IPS-15b (cell line): Measurements from ENCODE around the gene PLCB1.
"Not testable (repeated sequence)": the region's sequence is repeated elsewhere in the genome, so short reads cannot be mapped to it uniquely, and the experiment has no call there.

Source experiments
- H3K27me3 ChIP-seq: one replicate; pipeline ENCODE4 v1.6.1; 2013; ENCODE audit warnings: low read length; ENCODE audit not compliant: control insufficient read depth, insufficient read depth
- H3K36me3 ChIP-seq: one replicate; pipeline ENCODE4 v1.6.1; 2013; ENCODE audit warnings: low read length; ENCODE audit not compliant: control insufficient read depth, insufficient read depth
- H3K4me1 ChIP-seq: one replicate; pipeline ENCODE4 v1.6.1; 2013; ENCODE audit warnings: mild to moderate bottlenecking, low read length; ENCODE audit not compliant: control insufficient read depth, insufficient read depth
- H3K4me3 ChIP-seq: one replicate; pipeline ENCODE4 v1.5.1; 2013; ENCODE audit warnings: low read depth, low read length
- H3K9ac ChIP-seq: one replicate; pipeline ENCODE4 v1.6.1; 2013; ENCODE audit warnings: low read depth, mild to moderate bottlenecking, low read length
- H3K9me3 ChIP-seq: one replicate; pipeline ENCODE4 v1.6.1; 2013; ENCODE audit warnings: mild to moderate bottlenecking, low read length; ENCODE audit not compliant: control insufficient read depth, insufficient read depth

Gene PLCB1

DNA sequence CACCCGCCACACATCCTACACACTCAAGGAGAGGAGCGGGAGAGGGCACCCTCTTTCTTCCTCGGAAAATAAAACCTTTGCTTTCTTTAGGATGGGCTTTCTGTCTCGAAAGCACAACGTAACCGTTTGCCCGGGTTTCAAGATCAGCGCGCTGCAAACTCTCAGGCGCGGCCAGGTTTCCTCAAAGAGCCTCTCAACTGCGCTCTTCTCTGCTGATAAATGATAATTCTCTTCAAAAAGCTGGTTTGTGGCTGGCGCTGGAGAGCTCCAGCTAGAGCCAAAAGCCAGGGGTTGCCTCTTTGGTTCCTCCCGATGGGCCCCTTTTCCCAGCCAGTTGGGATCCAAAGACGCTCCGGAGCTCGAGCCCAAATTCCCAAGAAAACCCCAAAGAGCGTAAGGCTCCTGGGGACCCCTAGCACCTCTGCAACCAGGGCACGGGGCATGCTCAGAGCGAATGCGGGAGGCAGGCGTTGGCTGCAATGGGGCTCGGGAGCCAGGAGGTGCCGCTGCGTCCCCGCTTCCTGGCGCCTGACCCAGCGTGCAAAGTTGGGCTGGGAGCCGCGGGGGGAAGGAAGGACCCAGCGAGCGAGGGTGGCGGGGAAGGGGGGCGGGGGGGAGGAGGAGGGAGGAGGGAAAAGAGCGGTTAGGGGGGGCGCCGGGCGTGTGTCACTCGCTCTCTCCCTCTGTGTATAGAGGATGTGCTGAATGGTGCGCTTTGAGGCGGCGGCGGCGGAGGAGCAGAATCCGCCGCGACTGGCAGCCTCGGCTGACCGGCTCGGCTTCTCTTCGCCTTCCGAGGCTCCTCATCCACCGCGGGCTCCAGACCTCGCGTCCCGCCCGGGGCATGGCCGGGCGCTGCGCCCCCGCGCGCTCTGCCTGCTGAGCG lies at the start of gene PLCB1:
Gene PLCB1 (plus strand): TSS at position 669 of the 886 bp plus-strand sequence. CDS start 386 bp downstream, outside the sequence.
- no peaks in the 10 kb centered on the region for H3K36me3 ChIP-seq
- no peaks in the 10 kb centered on the region for H3K9me3 ChIP-seq
- peaks cover 22% of the 10 kb centered on the region for H3K27me3 ChIP-seq
- H3K9ac ChIP-seq = no peak within 1 kb of the TSS
- H3K4me3 ChIP-seq = peak within 1 kb of the TSS; percentile 62
- peaks cover 13% of the 10 kb centered on the region for H3K4me1 ChIP-seq

DNA sequence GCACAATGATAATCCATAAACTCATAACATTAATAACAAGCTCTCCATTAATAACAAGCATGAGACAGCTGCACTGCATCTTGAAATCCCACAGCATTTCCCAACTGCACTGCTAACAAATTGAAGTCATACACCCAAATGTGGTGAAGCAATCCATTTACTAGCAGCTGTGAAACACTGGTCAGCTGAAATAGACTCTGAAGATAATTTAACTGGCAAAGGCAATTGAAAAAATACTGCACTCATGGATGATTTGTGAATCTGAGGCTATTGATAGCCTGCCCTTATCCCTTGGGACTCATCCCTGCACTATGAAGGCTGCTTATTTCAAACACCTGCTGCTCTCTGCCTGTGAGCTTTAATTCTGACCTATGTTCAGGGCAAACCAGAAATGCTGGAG lies 49.1 kb upstream of the PLCB1 start:
- H3K4me3 ChIP-seq = no peak overlapping the region
- H3K27me3 ChIP-seq = no peaks in the 10 kb centered on the region
- H3K36me3 ChIP-seq = no peaks in the 10 kb centered on the region
- H3K4me1 ChIP-seq = no peaks in the 10 kb centered on the region
- H3K9ac ChIP-seq = no peak overlapping the region
- no peaks in the 10 kb centered on the region for H3K9me3 ChIP-seq

DNA sequence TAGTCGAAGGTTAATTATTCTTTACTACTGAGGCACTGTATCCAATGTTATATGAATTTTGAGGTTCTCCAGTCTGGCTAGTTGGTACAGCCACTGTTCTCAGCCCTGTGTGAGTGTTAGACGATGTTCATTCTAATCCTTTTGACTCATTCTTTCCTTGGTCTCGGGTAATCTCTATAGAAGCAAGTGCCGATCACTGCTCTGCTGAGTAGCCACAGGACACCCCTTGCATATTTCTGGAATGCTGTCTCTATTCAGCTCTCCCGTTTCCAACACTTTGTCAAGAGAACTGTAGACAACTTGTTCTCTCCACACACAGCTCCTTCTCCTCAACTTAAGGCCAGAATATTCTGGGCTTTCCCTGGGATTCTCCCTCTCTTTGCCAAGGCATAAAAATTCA lies 42.4 kb upstream of the PLCB1 start:
- no peak overlapping the region for H3K9ac ChIP-seq
- no peak overlapping the region for H3K4me3 ChIP-seq
- H3K4me1 ChIP-seq = no peaks in the 10 kb centered on the region
- no peaks in the 10 kb centered on the region for H3K27me3 ChIP-seq
- no peaks in the 10 kb centered on the region for H3K9me3 ChIP-seq
- H3K36me3 ChIP-seq = no peaks in the 10 kb centered on the region

DNA sequence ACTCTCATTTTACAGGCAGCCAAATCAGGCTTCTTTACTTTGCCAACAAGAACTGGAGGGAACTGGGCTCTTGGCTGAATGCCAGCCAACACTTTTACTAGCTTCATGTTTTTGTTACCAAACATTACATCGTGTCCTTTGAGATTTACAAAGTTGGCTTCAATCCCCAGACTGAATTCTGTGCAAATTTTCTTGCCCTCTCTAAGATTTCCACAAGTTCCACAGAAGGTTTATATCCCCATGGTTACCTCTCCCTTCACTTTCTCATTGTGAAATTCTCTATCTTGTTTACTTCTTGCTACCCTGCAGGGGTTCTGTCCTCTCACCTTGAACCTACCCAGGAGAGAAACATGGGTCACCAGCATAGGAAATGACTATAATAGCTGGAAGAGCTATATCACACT lies 37.6 kb upstream of the PLCB1 start:
- Histone ChIP-seq H3K9ac (no peak overlapping the region), H3K4me3 (no peak overlapping the region), H3K27me3 (no peaks in the 10 kb centered on the region), H3K4me1 (no peaks in the 10 kb centered on the region), H3K9me3 (no peaks in the 10 kb centered on the region), H3K36me3 (no peaks in the 10 kb centered on the region)

DNA sequence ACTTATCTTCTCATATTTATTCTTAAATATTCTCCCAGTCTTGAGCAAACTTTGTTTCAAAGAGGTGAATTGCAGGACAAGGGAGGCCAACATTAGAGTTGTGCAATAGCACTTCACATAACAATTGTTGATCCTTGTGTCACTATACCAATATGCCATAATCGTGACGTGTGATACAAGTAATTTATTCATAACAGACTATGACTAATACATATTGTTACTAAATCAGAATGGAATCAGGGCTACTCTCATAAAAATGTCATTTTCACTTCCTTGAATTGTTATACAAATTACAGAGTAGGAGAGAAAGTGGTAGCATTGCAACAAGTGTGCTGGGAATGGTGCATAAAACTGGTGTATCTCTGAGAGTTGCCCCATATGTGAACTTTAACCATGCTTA lies 37.2 kb upstream of the PLCB1 start:
- no peaks in the 10 kb centered on the region for H3K9me3 ChIP-seq
- H3K4me3 ChIP-seq = no peak overlapping the region
- H3K36me3 ChIP-seq = no peaks in the 10 kb centered on the region
- no peak overlapping the region for H3K9ac ChIP-seq
- H3K4me1 ChIP-seq = no peaks in the 10 kb centered on the region
- no peaks in the 10 kb centered on the region for H3K27me3 ChIP-seq

DNA sequence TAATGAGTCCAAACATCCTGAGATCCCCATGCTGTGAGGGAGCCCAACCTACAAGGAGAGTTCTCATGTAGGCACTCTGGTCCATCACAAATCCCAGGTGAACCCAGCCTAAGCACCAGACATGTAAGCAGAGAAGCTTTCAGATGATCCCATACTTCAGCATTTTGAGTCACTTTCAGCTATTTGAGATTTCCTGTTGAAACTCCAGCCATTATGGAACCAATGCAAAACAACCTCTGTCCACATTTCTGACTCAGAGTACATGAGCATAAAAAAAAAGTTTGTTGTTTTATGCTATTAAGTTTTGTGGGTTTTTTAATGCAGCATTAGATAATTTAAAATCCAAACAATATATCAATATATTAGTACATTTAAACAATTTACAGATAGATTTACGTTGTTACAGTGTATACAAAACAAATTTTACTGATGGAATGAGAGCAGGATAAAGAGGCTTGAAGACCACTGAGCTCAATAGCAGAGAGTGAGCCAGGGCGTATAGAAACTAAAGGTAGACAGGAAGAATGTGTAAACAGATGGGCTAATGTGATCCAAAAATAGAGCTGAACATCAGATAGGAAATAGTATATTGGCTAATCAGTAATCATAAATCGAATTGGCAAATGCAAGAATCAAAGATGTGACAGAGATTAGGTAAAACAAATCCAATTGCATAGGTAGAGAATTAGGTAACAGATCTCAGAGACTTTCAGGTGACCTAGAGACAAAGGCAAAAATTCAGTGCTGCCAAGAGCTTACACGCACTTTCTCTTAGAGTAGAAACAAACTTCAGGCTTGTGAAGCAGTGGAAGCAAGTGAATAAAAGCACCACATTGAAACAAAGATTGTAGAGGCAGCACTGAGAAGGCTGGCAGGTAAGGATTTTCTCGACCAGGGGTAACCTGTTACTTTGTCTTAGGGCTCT lies 36.2 kb upstream of the PLCB1 start:
- Histone ChIP-seq H3K9ac (no peak overlapping the region), H3K4me1 (no peaks in the 10 kb centered on the region), H3K27me3 (no peaks in the 10 kb centered on the region), H3K36me3 (no peaks in the 10 kb centered on the region), H3K9me3 (no peaks in the 10 kb centered on the region), H3K4me3 (no peak overlapping the region)

DNA sequence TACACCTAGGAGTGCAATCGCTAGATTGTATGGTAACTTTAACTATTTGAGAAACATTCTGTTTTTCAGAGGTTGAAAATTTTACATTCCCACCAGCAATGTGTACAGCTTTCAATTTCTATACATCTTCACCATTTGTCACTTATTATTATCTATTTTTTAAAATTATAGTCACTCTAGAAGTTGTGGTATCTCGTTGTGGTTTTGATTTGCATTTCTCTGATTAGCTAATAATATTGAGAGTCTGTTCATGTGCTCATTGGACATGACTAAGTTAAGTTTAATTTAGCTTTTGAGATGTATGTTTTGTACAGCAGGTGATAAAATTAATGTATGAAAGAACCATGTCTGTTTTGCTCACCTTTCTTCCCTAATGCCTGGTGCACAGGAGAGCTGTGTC lies 34.8 kb upstream of the PLCB1 start:
- H3K9me3 ChIP-seq = no peaks in the 10 kb centered on the region
- H3K4me3 ChIP-seq = no peak overlapping the region
- no peaks in the 10 kb centered on the region for H3K27me3 ChIP-seq
- H3K4me1 ChIP-seq = no peaks in the 10 kb centered on the region
- H3K36me3 ChIP-seq = no peaks in the 10 kb centered on the region
- no peak overlapping the region for H3K9ac ChIP-seq

DNA sequence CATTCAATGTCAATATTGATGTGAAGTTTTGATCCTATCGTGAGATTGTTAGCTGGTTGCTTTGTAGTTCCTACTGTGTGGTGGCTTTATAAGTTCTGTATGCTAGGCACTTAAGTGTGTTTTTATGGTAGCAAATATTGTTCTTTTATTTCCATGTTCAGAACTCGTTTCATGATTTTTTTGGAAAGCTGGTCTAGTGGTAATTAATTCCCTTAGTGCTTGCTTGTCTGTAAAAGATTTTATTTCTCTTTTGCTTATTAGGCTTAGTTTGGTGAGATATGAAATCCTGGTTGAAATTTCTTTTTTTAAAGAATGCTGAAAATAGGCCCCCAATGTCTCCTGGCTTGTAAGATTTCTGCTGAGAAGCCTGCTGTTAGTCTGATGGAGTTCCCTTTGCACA lies 27.8 kb upstream of the PLCB1 start:
- H3K9me3 ChIP-seq = peaks cover 8% of the 10 kb centered on the region
- no peaks in the 10 kb centered on the region for H3K27me3 ChIP-seq
- no peaks in the 10 kb centered on the region for H3K4me1 ChIP-seq
- no peak overlapping the region for H3K4me3 ChIP-seq
- no peak overlapping the region for H3K9ac ChIP-seq
- no peaks in the 10 kb centered on the region for H3K36me3 ChIP-seq

DNA sequence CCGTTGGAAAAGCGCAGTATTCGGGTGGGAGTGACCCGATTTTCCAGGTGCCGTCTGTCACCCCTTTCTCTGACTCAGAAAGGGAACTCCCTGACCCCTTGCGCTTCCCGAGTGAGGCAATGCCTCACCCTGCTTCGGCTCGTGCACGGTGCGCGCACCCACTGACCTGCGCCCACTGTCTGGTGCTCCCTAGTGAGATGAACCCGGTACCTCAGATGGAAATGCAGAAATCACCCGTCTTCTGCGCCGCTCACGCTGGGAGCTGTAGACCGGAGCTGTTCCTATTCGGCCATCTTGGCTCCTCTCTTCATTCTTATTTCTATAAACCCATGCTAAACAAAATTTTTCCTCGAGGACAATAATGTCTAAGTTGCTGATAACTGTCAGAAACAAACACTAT lies 17.5 kb upstream of the PLCB1 start:
- not testable (repeated sequence) for H3K27me3 ChIP-seq, H3K9me3 ChIP-seq, H3K9ac ChIP-seq, H3K4me1 ChIP-seq, H3K36me3 ChIP-seq
- H3K4me3 ChIP-seq = peak overlapping the region; percentile 49

DNA sequence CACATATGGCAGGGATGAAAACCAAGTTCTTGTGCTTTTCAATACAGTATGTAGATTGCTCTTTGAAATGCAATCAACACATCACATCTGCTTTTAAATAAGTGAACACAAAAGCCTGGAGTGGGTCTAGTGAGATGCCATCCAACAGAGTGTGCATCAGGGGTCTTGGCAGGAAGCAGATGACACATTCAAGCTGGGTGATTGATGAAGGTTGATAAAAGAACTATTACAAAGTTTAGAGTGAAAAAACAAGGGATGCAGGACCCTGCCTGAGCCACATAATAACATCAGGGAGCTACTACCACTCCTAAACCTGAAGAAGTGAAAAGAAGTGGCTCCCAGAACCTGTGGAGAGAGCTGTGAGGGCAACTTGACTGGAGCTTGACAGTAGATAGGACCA lies 16.6 kb upstream of the PLCB1 start:
- Histone ChIP-seq H3K4me3 (no peak overlapping the region), H3K27me3 (no peaks in the 10 kb centered on the region), H3K36me3 (no peaks in the 10 kb centered on the region), H3K4me1 (no peaks in the 10 kb centered on the region), H3K9me3 (no peaks in the 10 kb centered on the region), H3K9ac (no peak overlapping the region)

DNA sequence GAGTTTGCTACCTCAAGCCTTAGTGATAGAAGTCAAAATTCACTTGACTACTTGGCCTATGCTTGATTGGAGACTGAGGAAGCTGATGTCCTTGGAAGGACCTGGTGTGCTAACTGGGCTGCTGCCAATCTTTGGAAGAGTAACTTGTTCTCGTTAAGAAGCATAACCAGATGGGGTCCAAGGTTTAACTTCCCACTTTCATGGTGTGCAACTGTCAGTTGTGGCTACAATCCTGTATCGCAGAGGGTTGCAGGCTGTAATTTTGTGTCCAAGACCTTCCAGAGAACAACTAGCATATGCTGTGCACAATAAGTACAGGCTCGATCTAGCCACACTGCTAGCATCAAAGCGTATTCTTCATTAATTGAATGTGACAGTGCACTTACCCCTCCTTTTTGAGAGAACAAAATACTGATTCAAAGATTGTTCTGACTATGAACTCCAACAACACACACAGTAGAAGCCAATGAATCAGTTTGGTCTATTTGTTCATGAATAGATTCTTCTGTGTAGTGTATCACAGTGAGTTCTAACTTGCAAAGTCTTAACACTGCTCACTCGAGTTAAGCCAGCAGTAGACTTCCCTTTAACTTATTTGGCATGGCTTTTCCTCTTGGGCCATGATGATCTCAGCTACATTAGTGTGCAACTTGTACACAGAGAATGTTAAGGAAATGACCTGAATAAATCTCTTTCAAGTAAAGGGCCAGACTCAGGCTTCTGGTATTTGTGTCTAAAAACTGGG lies 15.8 kb upstream of the PLCB1 start:
- no peaks in the 10 kb centered on the region for H3K4me1 ChIP-seq
- no peak overlapping the region for H3K9ac ChIP-seq
- no peaks in the 10 kb centered on the region for H3K9me3 ChIP-seq
- H3K36me3 ChIP-seq = no peaks in the 10 kb centered on the region
- H3K27me3 ChIP-seq = no peaks in the 10 kb centered on the region
- no peak overlapping the region for H3K4me3 ChIP-seq
